Fibroblast of pulmonary artery (primary cell): Measurements from ENCODE around the gene BUB1B.
A peak's percentile ranks its signal among the peaks of the same experiment; 100 is the strongest.

Experiments
- DNase-seq: peaks from one replicate; pipeline ENCODE4 v3.0.0-alpha.2; 2010; ENCODE audit warnings: low read depth
- H3K4me3 ChIP-seq: replicated peaks from 2 replicates; pipeline ENCODE4 v1.5.1; 2011; ENCODE audit warnings: low read depth, mild to moderate bottlenecking, control low read depth, low read length, moderate library complexity
- CTCF ChIP-seq: IDR thresholded peaks from 2 replicates; pipeline ENCODE4 v1.5.1; 2011; ENCODE audit warnings: mild to moderate bottlenecking, control low read depth, low read length, inconsistent platforms; ENCODE audit errors: missing control alignments

Gene BUB1B

GRCh38 chr15:40198355-40199085 lies 37.7 kb downstream of the BUB1B start:
- no peak for DNase-seq
- H3K4me3 ChIP-seq: no peak overlapping the region
- TF ChIP-seq CTCF: no peak

GRCh38 chr15:40204100-40204499 lies 43.2 kb downstream of the BUB1B start:
- no peak overlapping the region for H3K4me3 ChIP-seq
- no peak for DNase-seq
- no peak for TF ChIP-seq CTCF

- H3K4me3 ChIP-seq: no peak overlapping the region
- DNase-seq: peak; percentile 80
- peak; percentile 78 for TF ChIP-seq CTCF
Measured at GRCh38 chr15:40217166-40217824, 56.4 kb downstream of the BUB1B start.

- TF ChIP-seq CTCF: no peak
- no peak for DNase-seq
- no peak overlapping the region for H3K4me3 ChIP-seq
Measured at GRCh38 chr15:40219801-40220200, 58.9 kb downstream of the BUB1B start.

- H3K4me3 ChIP-seq: no peak overlapping the region
- DNase-seq: no peak
- TF ChIP-seq CTCF: no peak
Measured at GRCh38 chr15:40222131-40222530, 61.3 kb downstream of the BUB1B start.

- no peak for TF ChIP-seq CTCF
- no peak overlapping the region for H3K4me3 ChIP-seq
- no peak for DNase-seq
Measured at GRCh38 chr15:40226736-40227135, 65.9 kb downstream of the BUB1B start.
